Tibial artery (tissue), 4 donors: ENCODE results near the gene HES7.

Experiments
- DNase-seq, 2 donors: peaks; one replicate each; pipeline ENCODE4 v3.0.0-alpha.2; 2019
- H3K27ac ChIP-seq, 2 donors: fragments of 200-600 bp; sonication (generic) in 1 of 2; 1 replicate in 1 of 2; 2 replicates in 1 of 2; pipeline ENCODE4 v1.5.1; 2018 to 2019; ENCODE audit warnings: mild to moderate bottlenecking in 1 of 2
- H3K27me3 ChIP-seq, 2 donors: fragments of 200-600 bp; sonication (generic) in 1 of 2; one replicate each; pipeline versions ENCODE4 v1.5.1 to v1.6.0; 2016 to 2019
- H3K36me3 ChIP-seq, 3 donors: fragments of 200-600 bp; sonication (generic) in 2 of 3; one replicate each; pipeline ENCODE4 v1.5.1; 2016 to 2019; ENCODE audit warnings: mild to moderate bottlenecking in 2 of 3
- H3K4me1 ChIP-seq, 4 donors: fragments of 200-600 bp; sonication (generic) in 2 of 4; 1 replicate in 3 of 4; 2 replicates in 1 of 4; pipeline ENCODE4 v1.5.1; 2016 to 2019
- H3K4me3 ChIP-seq, 2 donors: fragments of 200-600 bp; sonication (generic) in 1 of 2; 1 replicate in 1 of 2; 2 replicates in 1 of 2; pipeline ENCODE4 v1.5.1; 2018 to 2019; ENCODE audit warnings: mild to moderate bottlenecking in 2 of 2
- H3K9me3 ChIP-seq, 3 donors: fragments of 200-600 bp; sonication (generic) in 1 of 3; one replicate each; pipeline ENCODE4 v1.5.1; 2016 to 2019
- intact Hi-C: fragments of 100-400 bp; cut with DNase I; formaldehyde crosslinking; loops from one replicate; pipeline ENCODE4 v1.15.0; 2023; ENCODE audit warnings: low total_unique reads
- TF ChIP-seq, protein P1 (sequence below), 2 experiments: fragments of 200-600 bp in 1 of 2; fragments of 450-650 bp in 1 of 2; IDR thresholded peaks; one replicate each; pipeline ENCODE4 v1.5.1; 2017 to 2019; ENCODE audit warnings: antibody characterized with exemption in 2 of 2, mild to moderate bottlenecking in 1 of 2, moderate library complexity in 1 of 2

The HES7 gene

DNA sequence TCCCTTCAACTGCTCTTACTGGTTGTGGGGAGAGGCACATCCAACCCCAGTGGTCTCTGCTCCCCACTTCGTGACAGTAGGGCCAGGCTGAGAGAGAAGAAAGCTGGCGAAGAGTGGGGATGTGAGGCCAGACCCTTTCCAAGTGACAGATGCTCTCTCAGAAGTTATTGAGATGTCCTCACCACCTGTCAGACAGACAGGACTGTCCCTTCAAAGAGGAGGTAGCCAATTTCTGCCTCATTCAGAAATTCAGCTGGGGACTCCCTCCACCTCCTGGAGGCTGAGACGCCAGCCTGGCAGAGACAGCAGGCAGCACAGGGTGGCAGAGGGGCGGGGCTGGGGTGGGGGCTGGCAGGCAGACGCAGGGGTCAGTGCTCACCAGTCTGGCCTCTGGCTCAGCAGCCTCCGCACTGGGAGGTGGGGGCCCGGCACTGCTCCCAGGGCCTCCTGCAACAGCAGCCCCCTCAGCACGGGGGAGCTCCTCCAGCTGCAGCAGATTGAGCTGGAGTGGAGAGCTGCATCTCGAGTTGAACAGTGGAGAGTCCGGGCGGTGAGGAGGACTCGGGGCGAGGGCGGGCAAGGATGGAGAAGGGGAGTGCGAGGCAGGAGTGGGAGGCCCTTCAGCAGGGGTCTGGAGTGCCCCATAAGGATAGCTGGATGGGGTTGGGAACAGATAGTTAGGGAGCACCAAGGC lies 19.1 kb upstream of the HES7 start:
- intact Hi-C loops: no loop called here
- TF ChIP-seq, protein P1, sequence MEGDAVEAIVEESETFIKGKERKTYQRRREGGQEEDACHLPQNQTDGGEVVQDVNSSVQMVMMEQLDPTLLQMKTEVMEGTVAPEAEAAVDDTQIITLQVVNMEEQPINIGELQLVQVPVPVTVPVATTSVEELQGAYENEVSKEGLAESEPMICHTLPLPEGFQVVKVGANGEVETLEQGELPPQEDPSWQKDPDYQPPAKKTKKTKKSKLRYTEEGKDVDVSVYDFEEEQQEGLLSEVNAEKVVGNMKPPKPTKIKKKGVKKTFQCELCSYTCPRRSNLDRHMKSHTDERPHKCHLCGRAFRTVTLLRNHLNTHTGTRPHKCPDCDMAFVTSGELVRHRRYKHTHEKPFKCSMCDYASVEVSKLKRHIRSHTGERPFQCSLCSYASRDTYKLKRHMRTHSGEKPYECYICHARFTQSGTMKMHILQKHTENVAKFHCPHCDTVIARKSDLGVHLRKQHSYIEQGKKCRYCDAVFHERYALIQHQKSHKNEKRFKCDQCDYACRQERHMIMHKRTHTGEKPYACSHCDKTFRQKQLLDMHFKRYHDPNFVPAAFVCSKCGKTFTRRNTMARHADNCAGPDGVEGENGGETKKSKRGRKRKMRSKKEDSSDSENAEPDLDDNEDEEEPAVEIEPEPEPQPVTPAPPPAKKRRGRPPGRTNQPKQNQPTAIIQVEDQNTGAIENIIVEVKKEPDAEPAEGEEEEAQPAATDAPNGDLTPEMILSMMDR (IDR thresholded peaks at IDR 0.05): no peak
- H3K27ac ChIP-seq: peak overlapping the region; percentile 29 to 100
- no peak for DNase-seq
- no peaks in the 10 kb centered on the region for H3K9me3 ChIP-seq
- peaks cover 87 to 89% (median 88%) of the 10 kb centered on the region in 3 donors for H3K36me3 ChIP-seq
- no peak overlapping the region for H3K4me3 ChIP-seq
- no peaks in the 10 kb centered on the region for H3K27me3 ChIP-seq
- peaks cover 0 to 69% (median 35%) of the 10 kb centered on the region in 4 donors for H3K4me1 ChIP-seq

DNA sequence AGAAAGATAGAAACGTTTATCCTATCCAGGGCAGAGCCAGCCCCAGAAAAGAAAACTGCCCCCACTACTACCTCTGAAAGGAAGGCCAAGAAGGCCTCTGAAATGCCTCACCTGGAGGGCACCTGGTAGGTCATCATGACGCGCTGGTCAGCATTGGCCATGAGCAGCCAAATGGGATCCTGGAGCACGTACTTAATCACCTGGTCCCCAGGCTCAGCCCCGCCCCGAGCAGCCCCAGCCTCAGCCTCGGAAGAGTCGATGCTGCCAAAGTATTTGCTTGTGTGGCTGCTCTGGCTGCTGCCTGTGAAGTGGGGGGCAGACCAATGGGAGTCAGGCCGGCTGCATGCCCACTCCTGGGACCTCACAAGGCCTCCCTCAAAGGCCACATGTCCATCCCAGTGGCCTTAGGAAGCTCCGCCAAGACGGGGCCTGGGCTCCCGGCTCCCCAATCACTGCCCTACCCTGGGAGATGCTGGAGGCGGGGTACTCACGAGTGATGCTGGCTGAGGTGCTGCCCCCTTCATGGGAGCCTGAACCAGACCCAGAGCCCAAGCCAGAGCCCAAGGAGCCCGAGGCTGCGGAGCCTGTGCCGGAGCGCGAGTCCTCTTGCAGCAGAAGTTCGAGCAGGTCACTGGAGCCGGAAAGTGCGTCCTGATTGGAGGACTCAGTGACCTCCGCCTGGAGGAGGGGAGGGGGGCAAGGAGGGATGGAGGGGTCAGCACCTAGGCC lies 18.4 kb upstream of the HES7 start:
- H3K4me3 ChIP-seq: no peak overlapping the region
- H3K9me3 ChIP-seq: no peaks in the 10 kb centered on the region
- peak; percentile 26 to 72 for DNase-seq
- H3K36me3 ChIP-seq: peaks cover 79 to 82% (median 81%) of the 10 kb centered on the region in 3 donors
- intact Hi-C loops: no loop called here
- H3K27me3 ChIP-seq: no peaks in the 10 kb centered on the region
- TF ChIP-seq, protein P1 (IDR thresholded peaks at IDR 0.05): no peak
- peaks cover 0 to 66% (median 34%) of the 10 kb centered on the region in 4 donors for H3K4me1 ChIP-seq
- peak overlapping the region; percentile 29 to 100 for H3K27ac ChIP-seq

DNA sequence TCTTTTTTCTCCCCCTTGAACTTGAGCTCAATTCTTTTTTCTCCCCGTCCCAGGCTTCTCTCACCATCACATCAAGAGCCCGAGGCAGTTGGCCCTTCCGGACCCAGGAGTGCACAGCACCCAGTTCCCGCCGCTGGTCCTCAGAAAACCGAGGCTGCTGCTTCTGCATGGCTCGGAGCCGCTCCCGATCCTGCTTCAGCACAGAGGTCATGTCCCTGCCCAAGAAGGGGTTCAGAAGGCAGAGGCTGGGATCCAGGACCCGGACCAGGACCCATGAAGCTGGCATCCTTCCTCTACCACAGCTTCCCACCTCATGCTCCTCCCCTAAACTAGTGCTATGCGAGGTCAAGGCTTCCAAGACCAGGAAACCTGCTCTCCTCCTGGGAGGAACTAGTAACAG lies 17.8 kb upstream of the HES7 start:
- peak overlapping the region; percentile 29 to 100 for H3K27ac ChIP-seq
- no peaks in the 10 kb centered on the region for H3K27me3 ChIP-seq
- no peak for DNase-seq
- intact Hi-C loops: no loop called here
- H3K4me1 ChIP-seq: peaks cover 0 to 61% (median 31%) of the 10 kb centered on the region in 4 donors
- no peaks in the 10 kb centered on the region for H3K9me3 ChIP-seq
- peaks cover 74 to 76% (median 75%) of the 10 kb centered on the region in 3 donors for H3K36me3 ChIP-seq
- TF ChIP-seq, protein P1 (IDR thresholded peaks at IDR 0.05): no peak
- H3K4me3 ChIP-seq: no peak overlapping the region

DNA sequence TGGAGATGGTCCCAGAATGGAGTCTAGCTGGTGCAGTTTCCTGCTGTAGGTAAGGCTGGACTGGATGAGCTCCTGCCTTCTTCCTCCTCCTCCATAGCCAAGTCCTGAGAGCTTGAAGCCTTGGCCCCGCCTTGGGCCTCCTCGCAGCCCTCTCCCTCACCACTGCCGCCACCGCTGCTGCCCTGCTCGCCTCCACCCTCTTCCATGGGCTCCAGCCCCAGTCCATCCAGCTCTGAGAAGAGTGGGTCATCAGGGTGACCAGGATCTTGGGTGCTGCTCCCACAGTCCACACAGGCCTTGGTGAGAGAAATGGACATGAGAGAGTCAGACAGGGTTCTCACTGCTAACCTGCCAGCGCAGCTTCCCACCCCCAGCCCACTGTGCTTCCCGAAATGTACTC lies 17.1 kb upstream of the HES7 start:
- TF ChIP-seq, protein P1 (IDR thresholded peaks at IDR 0.05): no peak
- intact Hi-C loops: no loop called here

DNA sequence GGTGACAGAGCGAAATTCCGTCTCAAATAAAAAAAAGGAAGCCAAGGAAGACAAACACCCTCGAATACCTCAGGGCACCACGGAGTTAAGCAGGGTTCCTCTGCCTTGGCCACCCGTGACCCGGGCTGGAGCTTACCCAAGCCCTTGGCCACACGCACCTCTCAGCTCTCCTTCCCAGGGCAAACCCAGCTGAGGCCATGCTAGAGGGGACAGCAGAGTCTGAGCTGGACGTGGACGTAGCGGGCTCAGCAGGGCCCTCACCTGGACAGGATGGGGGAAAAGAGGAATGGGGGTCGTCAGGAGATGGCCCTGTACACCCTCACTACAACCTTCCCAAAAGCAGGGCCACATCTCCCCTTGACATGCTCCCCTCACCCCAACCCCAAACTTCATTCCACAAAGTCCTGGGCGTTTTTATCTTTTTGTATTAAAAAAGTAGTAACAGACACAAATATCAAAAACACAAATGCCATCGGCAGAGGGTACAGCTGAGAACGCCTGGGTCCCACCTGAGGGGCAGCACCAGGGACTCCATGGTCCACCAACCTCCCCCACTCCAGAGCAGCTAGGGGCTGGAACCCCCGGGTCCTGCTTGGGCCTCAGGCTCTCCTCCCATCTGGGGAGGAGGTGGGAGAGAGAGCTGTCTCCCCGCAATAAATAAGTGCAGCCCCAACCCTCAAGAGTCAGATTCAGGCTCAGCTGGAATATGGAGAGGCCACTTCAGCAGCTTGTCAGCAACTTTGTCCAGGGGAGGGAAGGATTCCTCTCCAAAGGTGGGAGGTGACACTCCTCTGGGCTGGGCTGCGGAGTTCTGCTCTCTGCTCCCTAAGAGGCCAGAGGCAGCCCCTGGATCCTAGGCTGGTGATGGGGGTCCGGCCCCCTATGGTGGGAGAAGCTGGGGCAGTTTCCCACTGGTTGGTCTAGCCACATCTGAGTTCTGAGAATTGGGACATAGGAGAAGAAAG lies 16.4 kb upstream of the HES7 start:
- Histone ChIP-seq H3K4me3 (no peak overlapping the region), H3K27ac (peak overlapping the region; percentile 81 to 83), H3K9me3 (no peaks in the 10 kb centered on the region), H3K27me3 (no peaks in the 10 kb centered on the region), H3K4me1 (peaks cover 0 to 55% (median 26%) of the 10 kb centered on the region in 4 donors), H3K36me3 (peaks cover 60 to 62% (median 61%) of the 10 kb centered on the region in 3 donors)
- peak; percentile 47 to 79 for DNase-seq
- intact Hi-C loops: no loop called here
- TF ChIP-seq, protein P1 (IDR thresholded peaks at IDR 0.05): no peak

More for the DNA sequence above, 17.1 kb upstream of the HES7 start:
- peaks cover 0 to 55% (median 28%) of the 10 kb centered on the region in 4 donors for H3K4me1 ChIP-seq
- peak; percentile 25 to 76 for DNase-seq
- peaks cover 67 to 69% (median 68%) of the 10 kb centered on the region in 3 donors for H3K36me3 ChIP-seq
- no peak overlapping the region for H3K4me3 ChIP-seq
- H3K9me3 ChIP-seq: no peaks in the 10 kb centered on the region
- H3K27me3 ChIP-seq: no peaks in the 10 kb centered on the region
- peak overlapping the region; percentile 81 to 83 for H3K27ac ChIP-seq
